CD4-positive, alpha-beta T cell treated with Interleukin-4 for 4 hours (primary cell): ENCODE data around the gene GRID2IP.
"Not testable (repeated sequence)": the region's sequence is repeated elsewhere in the genome, so short reads cannot be mapped to it uniquely, and the experiment has no call there.

ENCODE experiments used
- DNase-seq: peaks from one replicate; pipeline ENCODE4 v3.0.0-alpha.2; 2020

The GRID2IP gene

GRCh38 chr7:6482743-6483119 lies 68.5 kb downstream of the GRID2IP start:
- DNase-seq: no peak

- DNase-seq: no peak
Measured at GRCh38 chr7:6482307-6482706, 69.0 kb downstream of the GRID2IP start.

- DNase-seq: no peak
Measured at GRCh38 chr7:6481445-6481844, 69.8 kb downstream of the GRID2IP start.

GRCh38 chr7:6480323-6480660 lies 71.0 kb downstream of the GRID2IP start:
- no peak for DNase-seq

GRCh38 chr7:6479067-6479466 lies 72.2 kb downstream of the GRID2IP start:
- peak; percentile 19 for DNase-seq

- DNase-seq: no peak
Measured at GRCh38 chr7:6478186-6478585, 73.1 kb downstream of the GRID2IP start.

- no peak for DNase-seq
Measured at GRCh38 chr7:6477318-6477660, 74.0 kb downstream of the GRID2IP start.

- no peak for DNase-seq
Measured at GRCh38 chr7:6476596-6477317, 74.5 kb downstream of the GRID2IP start.

- DNase-seq: no peak
Measured at GRCh38 chr7:6475433-6476186, 75.7 kb downstream of the GRID2IP start.

GRCh38 chr7:6465862-6466261 lies 85.4 kb downstream of the GRID2IP start:
- DNase-seq: no peak

- DNase-seq: not testable (repeated sequence)
Measured at GRCh38 chr7:6463609-6464008, 87.7 kb downstream of the GRID2IP start.

GRCh38 chr7:6461946-6462550 lies 89.2 kb downstream of the GRID2IP start:
- no peak for DNase-seq

- no peak for DNase-seq
Measured at GRCh38 chr7:6460990-6461584, 90.2 kb downstream of the GRID2IP start.

GRCh38 chr7:6460303-6460702 lies 91.0 kb downstream of the GRID2IP start:
- no peak for DNase-seq

GRCh38 chr7:6458676-6459075 lies 92.6 kb downstream of the GRID2IP start:
- DNase-seq: not testable (repeated sequence)

GRCh38 chr7:6453734-6454133 lies 97.5 kb downstream of the GRID2IP start:
- DNase-seq: no peak

GRCh38 chr7:6451224-6451705 lies 100.0 kb downstream of the GRID2IP start:
- DNase-seq: no peak

GRCh38 chr7:6450591-6450990 lies 100.7 kb downstream of the GRID2IP start:
- not testable (repeated sequence) for DNase-seq

GRCh38 chr7:6449884-6450283 lies 101.4 kb downstream of the GRID2IP start:
- DNase-seq: not testable (repeated sequence)

GRCh38 chr7:6448943-6449543 lies 102.2 kb downstream of the GRID2IP start:
- DNase-seq: no peak

- DNase-seq: peak; percentile 90
Measured at GRCh38 chr7:6447581-6448199, 103.6 kb downstream of the GRID2IP start, which contains the start of gene DAGLB. Gene DAGLB (minus strand): TSS chr7:6447954. CDS start chr7:6447842, 112 bp downstream.
